H1 (cell line): ENCODE data around the gene MBTPS1. TPM values are rescaled to one million over a fixed set of nuclear protein-coding genes. Genes with fewer than 3 reads are reported as not detected.

Experiments used
- CTCF ChIA-PET: fragments of 300-600 bp; sonication (Branson Sonifier 250); formaldehyde crosslinking; loops from one replicate; lab custom pipeline; 2021; ENCODE audit not compliant: partially characterized antibody; lab: Charles Lee
- POLR2A ChIA-PET: fragments of 300-600 bp; sonication (Branson Sonifier 250); formaldehyde crosslinking; loops from one replicate; lab custom pipeline; 2021; ENCODE audit warnings: inconsistent platforms; ENCODE audit not compliant: partially characterized antibody; lab: Charles Lee
- DNase-seq, 2 experiments: peaks; one replicate each; pipeline versions ENCODE4 v3.0.0 to v3.0.0-alpha.2; 2010 to 2022; ENCODE audit warnings: low spot score in 2 of 2, low read depth in 1 of 2, mixed read lengths in 1 of 2
- FAIRE-seq: peaks from 2 replicates; lab custom pipeline; 2011; peaks lifted over from hg19 to GRCh38; lab: Jason Lieb, UNC
- H2AFZ ChIP-seq: 2 replicates; pipeline ENCODE4 v1.8.1; 2012; ENCODE audit warnings: low read length, inconsistent platforms
- H2AK5ac ChIP-seq: 2 replicates; pipeline ENCODE4 v1.6.1; 2013; ENCODE audit warnings: low read depth, low read length
- H2BK120ac ChIP-seq: replicated peaks from 2 replicates; pipeline ENCODE3; 2013; ENCODE audit warnings: low read depth, low read length, inconsistent platforms
- H2BK12ac ChIP-seq: 2 replicates; pipeline ENCODE4 v1.6.1; 2013; ENCODE audit warnings: low read depth, low read length
- H2BK15ac ChIP-seq: 2 replicates; pipeline ENCODE4 v1.6.1; 2013; ENCODE audit warnings: low read length
- H2BK20ac ChIP-seq: 2 replicates; pipeline ENCODE4 v1.6.1; 2013; ENCODE audit warnings: low read length
- H2BK5ac ChIP-seq: 2 replicates; pipeline ENCODE4 v1.6.1; 2013; ENCODE audit warnings: low read depth, low read length
- H3K14ac ChIP-seq: 2 replicates; pipeline ENCODE4 v1.6.1; 2013; ENCODE audit warnings: inconsistent platforms; ENCODE audit not compliant: insufficient read length
- H3K18ac ChIP-seq: 2 replicates; pipeline ENCODE4 v1.6.1; 2013; ENCODE audit warnings: low read length; ENCODE audit errors: extremely low read depth
- H3K23ac ChIP-seq: 2 replicates; pipeline ENCODE4 v1.6.1; 2013; ENCODE audit warnings: inconsistent platforms; ENCODE audit not compliant: insufficient read length
- H3K23me2 ChIP-seq: 2 replicates; pipeline ENCODE4 v1.6.1; 2013; ENCODE audit warnings: low read depth, low read length
- H3K27ac ChIP-seq: 2 replicates; pipeline ENCODE4 v1.6.1; 2011; ENCODE audit warnings: low read depth, low read length, inconsistent platforms
- H3K27me3 ChIP-seq, 4 experiments: replicated peaks in 1 of 4; 1 replicate in 1 of 4; 2 replicates in 3 of 4; pipeline versions ENCODE4 v1.6.1 to v1.8.1; 2011 to 2013; ENCODE audit warnings: low read length in 3 of 4, mild to moderate bottlenecking in 3 of 4, inconsistent platforms in 2 of 4, mixed read lengths in 2 of 4, moderate library complexity in 1 of 4; ENCODE audit not compliant: control insufficient read depth in 3 of 4, insufficient read depth in 3 of 4; ENCODE audit errors: extremely low read depth in 1 of 4
- H3K36me3 ChIP-seq, 4 experiments: 2 replicates each; pipeline versions ENCODE4 v1.6.1 to v1.8.1; 2011 to 2013; ENCODE audit warnings: mild to moderate bottlenecking in 4 of 4, low read length in 3 of 4, moderate library complexity in 2 of 4, control low read depth in 1 of 4, inconsistent platforms in 1 of 4; ENCODE audit not compliant: insufficient read depth in 4 of 4, control insufficient read depth in 2 of 4
- H3K4ac ChIP-seq: replicated peaks from 2 replicates; pipeline ENCODE3; 2013; ENCODE audit warnings: low read length, low read depth, mixed read lengths, inconsistent platforms; ENCODE audit not compliant: insufficient read length
- H3K4me1 ChIP-seq, 4 experiments: replicated peaks in 1 of 4; 1 replicate in 1 of 4; 2 replicates in 3 of 4; pipeline versions ENCODE4 v1.6.1 to v1.8.1; 2011 to 2013; ENCODE audit warnings: low read length in 3 of 4, inconsistent platforms in 2 of 4, mixed read lengths in 1 of 4; ENCODE audit not compliant: insufficient read depth in 4 of 4, control insufficient read depth in 3 of 4
- H3K4me2 ChIP-seq, 2 experiments: 2 replicates each; pipeline versions ENCODE4 v1.6.1 to v1.8.1; 2011 to 2013; ENCODE audit warnings: low read depth in 2 of 2, low read length in 2 of 2, control low read depth in 1 of 2, inconsistent platforms in 1 of 2, mild to moderate bottlenecking in 1 of 2; ENCODE audit not compliant: insufficient read depth in 1 of 2
- H3K4me3 ChIP-seq, 4 experiments: fragments of 200-600, 300-600 bp in 1 of 4; sonication (generic), shearing (Covaris generic), sonication (Bioruptor Twin) in 1 of 4; 2 replicates each; pipeline versions ENCODE4 v1.5.1 to v1.8.1; 2011 to 2016; ENCODE audit warnings: low read length in 4 of 4, low read depth in 3 of 4, control low read depth in 2 of 4, inconsistent platforms in 2 of 4, mild to moderate bottlenecking in 2 of 4, mixed read lengths in 1 of 4, moderate library complexity in 1 of 4; ENCODE audit not compliant: insufficient read depth in 2 of 4; ENCODE audit errors: extremely low read depth in 1 of 4
- H3K56ac ChIP-seq: replicated peaks from 2 replicates; pipeline ENCODE3; 2013; ENCODE audit warnings: low read depth, mild to moderate bottlenecking, mixed read lengths, low read length, inconsistent platforms; ENCODE audit not compliant: insufficient read length
- H3K79me1 ChIP-seq: 2 replicates; pipeline ENCODE4 v1.6.1; 2013; ENCODE audit warnings: low read depth, low read length, control low read depth
- H3K79me2 ChIP-seq, 2 experiments: 2 replicates each; pipeline versions ENCODE4 v1.6.1 to v1.8.1; 2012 to 2013; ENCODE audit warnings: low read length in 2 of 2, mild to moderate bottlenecking in 2 of 2, inconsistent platforms in 1 of 2; ENCODE audit not compliant: insufficient read depth in 2 of 2, control insufficient read depth in 1 of 2
- H3K9ac ChIP-seq, 4 experiments: replicated peaks in 1 of 4; 1 replicate in 1 of 4; 2 replicates in 3 of 4; pipeline versions ENCODE4 v1.6.1 to v1.8.1; 2011 to 2013; ENCODE audit warnings: low read depth in 3 of 4, low read length in 3 of 4, control low read depth in 2 of 4, mild to moderate bottlenecking in 2 of 4, moderate library complexity in 2 of 4, inconsistent platforms in 1 of 4; ENCODE audit errors: extremely low read depth in 1 of 4
- H3K9me3 ChIP-seq, 2 experiments: 2 replicates each; pipeline versions ENCODE4 v1.6.1 to v1.8.1; 2012 to 2013; ENCODE audit warnings: mild to moderate bottlenecking in 2 of 2, moderate library complexity in 2 of 2, control low read depth in 1 of 2, inconsistent platforms in 1 of 2, low read depth in 1 of 2, low read length in 1 of 2, mixed read lengths in 1 of 2; ENCODE audit not compliant: insufficient read depth in 2 of 2
- H4K20me1 ChIP-seq, 2 experiments: replicated peaks in 1 of 2; 2 replicates each; pipeline versions ENCODE3 to v1.8.1; 2011 to 2013; ENCODE audit warnings: inconsistent platforms in 2 of 2, low read length in 2 of 2, mild to moderate bottlenecking in 1 of 2; ENCODE audit not compliant: insufficient read depth in 2 of 2, control insufficient read depth in 1 of 2
- H4K5ac ChIP-seq: 2 replicates; pipeline ENCODE4 v1.6.1; 2013; ENCODE audit warnings: low read length, low read depth, mixed read lengths, inconsistent platforms; ENCODE audit not compliant: insufficient read length
- H4K8ac ChIP-seq: 2 replicates; pipeline ENCODE4 v1.8.0; 2013; ENCODE audit warnings: mild to moderate bottlenecking, moderate library complexity, low read length, inconsistent platforms; ENCODE audit not compliant: insufficient read depth; ENCODE audit errors: extremely low read depth
- H4K91ac ChIP-seq: replicated peaks from 2 replicates; pipeline ENCODE3; 2013; ENCODE audit warnings: low read length, mixed read lengths, inconsistent platforms; ENCODE audit not compliant: insufficient read length
- WGBS, 2 experiments: shearing (Covaris generic) in 1 of 2; methylation state at CpG; one replicate each; pipeline versions ENCODE4 v1.1.6 to v1.1.7; 2013 to 2015; ENCODE audit warnings: low lambda C conversion rate in 2 of 2, mixed read lengths in 2 of 2, inconsistent platforms in 1 of 2, low coverage in 1 of 2, missing lambda C conversion rate in 1 of 2; ENCODE audit not compliant: insufficient replicate concordance in 2 of 2, insufficient coverage in 1 of 2, insufficient read length in 1 of 2; ENCODE audit errors: extremely low coverage in 1 of 2, missing lambda C conversion rate in 1 of 2; 5-methylcytosine and 5-hydroxymethylcytosine counted together
- polyA plus RNA-seq, 7 experiments: library from polyadenylated mRNA; depleted of rRNA in 3 of 7; stranded (reverse) in 5 of 7; unstranded in 2 of 7; fragments of >200 nt in 5 of 7; fragments of 200-250 nt in 2 of 7; gene quantifications; 1 replicate in 5 of 7; 2 replicates in 1 of 7; 4 replicates in 1 of 7; pipeline versions ENCODE4 v1.2.1 to v1.2.3, GENCODE V29; 2011 to 2013; ENCODE audit warnings: missing spikeins in 2 of 7, mixed read lengths in 2 of 7
- total RNA-seq: library from RNA; stranded (reverse); fragmentation: NEBNext Ultra II Directional; extraction: Animal tissue kit (Norgen Biotek cat#: 25700); gene quantifications from 2 replicates; pipeline ENCODE4 v1.2.1, GENCODE V29; 2021
- TF ChIP-seq, protein P1 (sequence below): IDR thresholded peaks from 2 replicates; pipeline ENCODE4 v1.6.1; 2011; ENCODE audit warnings: low read length, improper control_type of control experiment

Gene MBTPS1
- total and polyA plus RNA-seq, 2 of the 8 experiments (the other 6 are each of a cell fraction or from before 2014, with no cell fraction given), result 30.6 to 53.3 TPM

DNA sequence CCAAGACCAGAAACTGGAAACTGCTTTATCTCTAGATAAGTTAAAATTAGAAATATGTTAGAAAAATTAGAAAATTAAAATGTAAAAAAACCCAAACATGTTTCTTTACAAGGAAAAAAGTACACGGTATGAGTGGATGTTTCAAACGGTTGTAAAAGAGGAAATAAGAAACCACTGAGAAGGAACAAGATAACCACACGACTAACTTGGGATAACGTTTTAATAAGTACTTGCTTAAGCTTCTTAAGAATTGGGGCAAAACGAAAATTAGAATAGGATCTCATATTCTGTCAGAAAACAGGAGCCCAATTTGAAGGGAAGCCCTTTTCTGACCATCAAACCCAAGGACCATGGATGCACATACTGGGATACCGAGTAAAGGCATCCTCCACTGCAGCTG lies 31.0 kb downstream of the MBTPS1 start:
- no peaks in the 10 kb centered on the region for H3K23me2 ChIP-seq
- no peaks in the 10 kb centered on the region for H3K27me3 ChIP-seq
- H3K9me3 ChIP-seq, result no peaks in the 10 kb centered on the region
- TF ChIP-seq, protein P1, sequence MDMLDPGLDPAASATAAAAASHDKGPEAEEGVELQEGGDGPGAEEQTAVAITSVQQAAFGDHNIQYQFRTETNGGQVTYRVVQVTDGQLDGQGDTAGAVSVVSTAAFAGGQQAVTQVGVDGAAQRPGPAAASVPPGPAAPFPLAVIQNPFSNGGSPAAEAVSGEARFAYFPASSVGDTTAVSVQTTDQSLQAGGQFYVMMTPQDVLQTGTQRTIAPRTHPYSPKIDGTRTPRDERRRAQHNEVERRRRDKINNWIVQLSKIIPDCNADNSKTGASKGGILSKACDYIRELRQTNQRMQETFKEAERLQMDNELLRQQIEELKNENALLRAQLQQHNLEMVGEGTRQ, result no peak
- no peak overlapping the region for H3K18ac ChIP-seq
- H3K9ac ChIP-seq, result no peak overlapping the region
- FAIRE-seq, result no peak
- H3K56ac ChIP-seq, result no peak overlapping the region
- H2BK120ac ChIP-seq, result no peak overlapping the region
- no peaks in the 10 kb centered on the region; the same call in 1 of the 2 replicates for H3K79me1 ChIP-seq
- H3K4me3 ChIP-seq, result no peak overlapping the region
- no peaks in the 10 kb centered on the region for H3K79me2 ChIP-seq
- H4K20me1 ChIP-seq, result peaks cover 0 to 8% of the 10 kb centered on the region in 2 experiments
- no peak overlapping the region for H4K91ac ChIP-seq
- H3K4ac ChIP-seq, result no peak overlapping the region
- WGBS, 2 experiments, result 83% methylated on average over 6 of the region's 6 CpGs; no CpG with 5 or more reads in 1 of the 2 experiments
- no peak overlapping the region for H2BK12ac ChIP-seq
- no peak overlapping the region for H3K4me2 ChIP-seq
- no peak overlapping the region for H3K14ac ChIP-seq
- H2AK5ac ChIP-seq, result no peak overlapping the region
- no peak overlapping the region for H3K23ac ChIP-seq
- H2BK15ac ChIP-seq, result no peak overlapping the region
- no peaks in the 10 kb centered on the region for H3K4me1 ChIP-seq
- H4K5ac ChIP-seq, result no peak overlapping the region
- H3K36me3 ChIP-seq, result peaks cover 18 to 64% (median 42%) of the 10 kb centered on the region in 4 experiments; a peak in 7 of 8 replicates
- ChIA-PET POLR2A (interaction anchor here (0.9 kb wide), 1 partner anchor 11 kb away, joined by 4 read pairs; no protein-coding TSS in a partner anchor), CTCF (interaction anchor here (0.7 to 10.5 kb wide), 20 partner anchors 11 to 653 kb away, joined by 3 to 93 read pairs (median 4); partner anchors contain the start of gene MBTPS1)
- no peak overlapping the region for H3K27ac ChIP-seq
- no peak for DNase-seq
- H2BK20ac ChIP-seq, result no peak overlapping the region
- H2BK5ac ChIP-seq, result no peak overlapping the region
- H4K8ac ChIP-seq, result no peak overlapping the region
- no peak overlapping the region for H2AFZ ChIP-seq
